Activated CD4-positive, CD25-positive, alpha-beta regulatory T cell treated with anti-CD3 and anti-CD28 coated beads, Interleukin-2, amount 50 U/mL, for 24 hours (primary cell): ENCODE results near the gene C6orf15.

ENCODE experiments used
- ATAC-seq, 2 donors: fragments of 150-1000 bp; cut with Tn5 transposase; one replicate each; pipeline ENCODE4 v1.10.0; 2021; ENCODE audit warnings: mild to moderate bottlenecking in 1 of 2, moderate library complexity in 1 of 2

The C6orf15 gene

DNA sequence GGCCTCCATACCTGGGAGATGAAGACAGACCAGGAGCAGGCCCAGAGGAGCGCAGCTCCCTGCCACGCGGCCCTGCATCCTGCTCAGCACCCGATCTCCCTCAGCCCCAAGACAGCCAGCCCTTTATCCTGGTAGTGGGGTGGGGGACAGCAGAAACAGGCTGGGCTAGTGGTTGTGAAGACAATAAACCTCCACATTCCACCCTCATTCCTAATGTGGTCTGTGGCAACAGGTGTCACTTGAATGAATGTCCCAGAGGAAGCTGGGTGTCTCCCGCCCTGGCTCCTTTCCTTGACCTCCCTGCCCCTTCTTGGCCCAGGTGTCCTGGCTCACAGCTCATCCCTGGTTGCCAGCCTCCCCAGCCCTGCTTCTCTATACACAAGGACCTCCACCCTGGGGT is at the start of gene C6orf15:
TSS of gene C6orf15 (minus strand) at position 98 of the 400 bp plus-strand sequence. CDS start at position 78, 20 bp downstream.
- ATAC-seq, result no peak

DNA sequence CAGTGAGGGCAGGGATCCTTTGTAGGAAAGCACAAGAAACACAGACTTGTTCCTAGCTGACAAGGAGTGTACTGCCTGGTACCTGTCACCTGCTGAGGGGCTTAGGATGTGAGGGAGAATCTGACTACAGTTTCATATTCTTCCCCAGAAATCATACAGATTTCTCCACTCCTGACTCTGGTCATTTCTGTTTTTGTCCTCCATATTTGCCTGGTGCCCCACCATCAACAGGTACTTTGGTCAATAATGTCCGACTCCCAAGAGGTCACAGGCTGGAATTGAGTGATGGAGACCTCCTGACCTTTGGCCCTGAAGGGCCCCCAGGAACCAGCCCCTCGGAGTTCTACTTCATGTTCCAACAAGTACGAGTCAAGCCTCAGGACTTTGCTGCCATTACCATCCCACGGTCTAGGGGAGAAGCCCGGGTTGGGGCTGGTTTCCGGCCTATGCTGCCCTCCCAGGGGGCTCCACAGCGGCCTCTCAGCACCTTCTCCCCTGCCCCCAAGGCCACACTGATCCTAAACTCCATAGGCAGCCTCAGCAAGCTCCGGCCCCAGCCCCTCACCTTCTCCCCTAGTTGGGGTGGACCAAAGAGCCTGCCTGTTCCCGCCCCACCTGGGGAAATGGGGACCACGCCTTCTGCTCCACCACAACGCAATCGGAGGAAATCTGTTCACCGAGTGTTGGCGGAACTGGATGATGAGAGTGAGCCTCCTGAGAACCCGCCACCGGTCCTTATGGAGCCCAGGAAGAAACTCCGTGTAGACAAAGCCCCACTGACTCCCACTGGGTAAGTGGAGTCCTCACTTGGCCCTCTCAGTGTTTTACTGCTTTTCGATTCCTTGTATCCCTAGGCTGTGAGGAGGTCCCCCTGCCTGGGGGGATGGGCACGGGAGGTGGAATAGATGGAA is 49.1 kb upstream of the C6orf15 start:
- ATAC-seq, result no peak

DNA sequence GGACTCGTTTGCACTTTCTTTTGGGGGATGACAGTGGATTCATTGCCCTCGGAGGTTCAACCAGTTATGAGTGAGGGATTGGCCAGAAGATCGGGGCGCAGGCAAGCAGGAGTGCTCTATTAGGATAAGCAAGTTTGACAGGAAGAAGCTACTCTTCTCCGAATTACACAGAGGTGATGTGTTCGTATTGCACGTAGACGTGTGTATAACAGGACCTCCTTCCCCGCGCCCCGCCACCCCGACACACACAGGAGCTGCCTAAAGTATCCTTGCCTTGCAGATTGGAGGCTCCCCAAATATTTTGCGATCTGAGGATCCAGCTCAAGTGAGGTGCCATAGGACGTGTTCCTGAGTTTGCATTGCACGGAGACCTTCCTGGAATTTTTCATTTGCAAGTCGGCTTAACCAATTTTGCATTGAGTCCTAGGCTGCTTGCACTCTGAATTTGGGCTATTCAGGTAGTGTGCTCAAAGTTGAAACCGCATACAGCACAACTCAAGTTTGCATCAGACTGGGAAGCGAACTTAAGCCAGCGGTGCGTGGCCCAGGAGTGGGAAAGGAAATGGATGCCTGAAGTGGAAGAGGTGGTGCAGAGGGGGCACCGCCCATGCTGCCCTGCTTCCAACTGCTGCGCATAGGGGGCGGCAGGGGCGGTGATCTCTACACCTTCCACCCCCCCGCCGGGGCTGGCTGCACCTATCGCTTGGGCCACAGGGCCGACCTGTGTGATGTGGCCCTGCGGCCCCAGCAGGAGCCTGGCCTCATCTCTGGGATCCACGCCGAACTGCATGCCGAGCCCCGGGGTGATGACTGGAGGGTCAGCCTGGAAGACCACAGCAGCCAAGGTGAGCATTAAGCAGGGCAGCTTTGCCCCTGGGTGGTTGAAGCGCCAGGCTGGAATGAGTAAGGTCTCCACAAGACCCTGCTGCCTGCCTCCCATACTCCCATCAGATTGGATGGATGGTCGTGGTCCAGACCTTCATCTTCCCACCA is 46.8 kb upstream of the C6orf15 start:
- no peak for ATAC-seq

DNA sequence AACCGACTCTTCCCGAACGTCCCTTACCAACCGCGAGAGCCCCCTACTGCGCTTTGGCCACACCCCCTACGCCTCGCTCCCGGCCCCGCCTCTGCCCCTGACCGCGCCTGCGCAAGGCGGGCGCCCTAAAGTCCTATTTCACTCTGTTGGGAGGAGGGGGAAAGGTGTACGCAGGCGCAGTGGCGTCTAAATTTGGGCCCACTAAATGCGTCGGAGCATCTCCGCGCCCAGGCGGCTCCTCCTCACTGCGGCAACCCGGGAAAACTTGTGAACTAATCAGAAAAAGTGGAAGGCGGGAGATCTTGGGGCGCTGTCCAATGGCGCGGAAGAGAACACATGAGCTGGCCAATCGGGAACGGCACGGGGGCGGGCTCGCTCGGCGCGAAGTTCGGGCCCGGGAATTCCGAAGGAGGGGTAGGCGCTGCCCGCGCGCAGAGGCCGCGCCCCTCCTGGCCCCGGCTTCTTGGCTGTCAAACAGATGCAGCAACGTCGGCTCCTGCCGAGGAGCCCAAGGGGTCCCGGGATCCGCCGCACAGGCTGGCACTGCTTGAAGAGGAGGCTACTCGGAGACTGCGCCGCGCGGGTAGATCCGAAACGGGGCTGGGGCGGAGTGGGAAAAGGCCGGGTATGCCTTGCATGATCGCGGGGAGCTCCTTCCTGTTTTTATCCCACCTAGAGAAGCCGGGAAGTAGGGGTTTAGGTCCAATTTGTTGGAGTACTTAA is 45.9 kb upstream of the C6orf15 start, which contains the start of gene TCF19:
TSS of gene TCF19 (plus strand) at position 450 of the 723 bp plus-strand sequence. CDS start 881 bp downstream, outside the sequence.
- peak; percentile 95 to 96 for ATAC-seq

DNA sequence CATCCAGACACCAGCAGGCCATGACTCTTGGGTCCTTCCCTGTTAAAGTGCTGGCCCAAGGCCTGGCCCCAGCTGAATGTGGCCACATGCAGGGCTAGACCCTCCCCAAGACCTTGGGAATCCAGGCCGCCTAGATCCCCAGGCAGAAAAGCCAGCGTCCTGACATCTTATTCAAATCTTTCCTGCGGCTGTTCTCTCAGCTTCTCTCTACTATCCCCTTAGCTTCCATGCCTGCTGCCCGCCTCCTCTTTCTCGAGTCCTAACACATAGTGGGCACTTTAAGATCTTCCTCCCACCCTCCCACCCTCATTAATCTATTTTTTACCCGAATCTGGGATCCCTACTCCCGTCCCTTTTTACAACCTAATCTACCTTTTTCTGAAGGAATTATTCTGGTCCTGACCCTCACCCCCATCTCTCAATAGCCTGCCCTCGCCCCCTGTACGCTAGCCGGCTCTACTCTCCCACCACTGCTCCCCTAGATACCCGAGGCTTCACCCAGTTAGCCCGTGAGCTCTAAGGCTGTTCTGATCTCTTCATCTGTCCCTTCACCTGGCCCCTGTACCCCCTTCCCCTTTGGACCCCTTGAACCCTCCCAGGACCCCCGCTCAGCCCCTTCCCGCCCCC is 45.3 kb upstream of the C6orf15 start, which contains the start of gene CCHCR1:
TSS of gene CCHCR1 (minus strand) at position 290 of the 627 bp plus-strand sequence. CDS start at position 88, 202 bp downstream.
- ATAC-seq, result peak; percentile 22 to 25

DNA sequence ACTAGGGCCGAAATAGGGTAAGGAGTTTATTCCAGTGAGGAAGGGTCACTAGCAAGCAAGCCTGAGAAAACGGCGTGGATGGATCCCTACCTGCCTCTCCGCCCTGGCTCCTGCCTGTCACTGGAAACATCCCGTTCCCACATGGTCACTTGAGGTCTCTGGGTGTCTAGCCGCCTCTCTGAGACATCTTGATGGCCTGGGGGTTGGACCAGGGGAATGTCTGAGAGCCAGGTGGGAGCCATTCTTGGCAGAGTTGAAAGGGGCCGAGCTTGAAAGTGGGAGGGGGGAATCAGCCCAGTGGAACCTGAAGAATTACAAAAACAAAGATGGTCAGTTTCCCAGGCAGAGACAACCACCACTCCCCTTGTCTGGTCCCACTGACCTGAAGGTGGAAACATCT is 44.3 kb upstream of the C6orf15 start:
- no peak for ATAC-seq

DNA sequence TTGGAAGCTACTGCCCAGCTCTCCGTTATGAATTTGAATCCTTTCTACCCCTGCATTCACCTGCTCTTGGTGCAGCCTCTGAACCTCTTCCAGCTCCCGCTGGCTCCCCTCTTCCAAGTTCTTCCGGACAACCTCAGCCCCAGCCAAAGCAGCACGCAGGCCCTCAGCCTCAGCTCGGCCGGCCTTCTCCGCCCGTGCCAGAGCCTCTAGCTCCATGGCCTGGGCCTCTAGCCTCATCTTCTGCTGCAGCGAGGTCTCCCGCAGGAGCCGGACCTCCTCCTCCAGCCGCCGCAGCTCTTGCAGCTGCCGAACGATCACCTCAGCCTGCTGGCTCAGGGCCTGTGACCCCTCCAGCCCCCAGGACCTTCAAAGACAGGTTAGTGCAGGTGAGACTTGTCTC is 42.1 kb upstream of the C6orf15 start:
- no peak for ATAC-seq

DNA sequence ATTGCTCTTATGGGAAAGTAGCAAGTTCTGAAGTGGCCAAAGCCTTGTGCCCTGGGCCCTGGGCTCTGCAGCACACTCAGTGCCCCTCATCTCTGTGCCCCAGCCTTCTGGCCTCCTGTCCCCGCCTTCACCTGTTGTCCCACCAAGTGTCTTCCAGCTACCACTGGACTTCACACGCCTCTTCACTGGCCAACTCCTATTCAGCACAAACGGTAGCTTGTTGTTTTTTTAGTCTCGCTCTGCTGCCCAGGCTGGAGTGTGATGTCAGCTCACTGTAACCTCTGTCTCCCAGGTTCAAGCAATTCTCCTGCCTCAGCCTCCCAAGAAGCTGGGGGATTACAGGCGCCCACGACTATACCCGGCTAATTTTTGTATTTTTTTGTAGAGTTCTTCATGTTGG is 40.4 kb upstream of the C6orf15 start:
- ATAC-seq, result no peak

DNA sequence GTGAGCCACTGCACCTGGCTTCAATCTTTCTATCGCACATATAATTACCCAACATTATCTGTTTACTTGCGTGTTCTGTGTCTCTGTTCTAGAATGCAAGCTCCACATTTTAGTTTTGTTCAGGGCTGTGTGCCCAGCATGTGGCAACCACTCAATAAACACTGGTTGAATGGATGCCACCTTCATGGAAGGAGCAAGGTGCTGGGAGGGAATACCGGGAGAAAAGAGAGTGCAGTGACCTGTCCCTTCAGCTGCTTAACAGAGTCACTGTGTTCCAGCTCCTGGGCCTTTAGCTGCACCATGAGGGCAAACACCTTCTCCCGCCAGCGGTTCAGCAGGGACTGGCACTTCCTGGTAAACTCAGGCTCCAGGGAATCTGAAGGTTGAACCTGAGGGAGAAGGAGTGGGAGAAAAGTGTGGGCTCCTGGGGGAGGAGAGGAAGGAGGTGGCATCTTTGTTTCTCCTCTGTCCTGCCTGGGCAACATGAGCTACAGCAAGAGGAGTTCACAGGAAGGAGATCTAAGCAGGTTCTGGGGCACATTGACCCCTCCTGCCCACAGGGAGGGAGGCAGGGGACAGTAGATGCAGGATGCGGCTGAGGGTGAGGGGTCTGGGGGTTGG is 37.6 kb upstream of the C6orf15 start:
- ATAC-seq, result no peak

DNA sequence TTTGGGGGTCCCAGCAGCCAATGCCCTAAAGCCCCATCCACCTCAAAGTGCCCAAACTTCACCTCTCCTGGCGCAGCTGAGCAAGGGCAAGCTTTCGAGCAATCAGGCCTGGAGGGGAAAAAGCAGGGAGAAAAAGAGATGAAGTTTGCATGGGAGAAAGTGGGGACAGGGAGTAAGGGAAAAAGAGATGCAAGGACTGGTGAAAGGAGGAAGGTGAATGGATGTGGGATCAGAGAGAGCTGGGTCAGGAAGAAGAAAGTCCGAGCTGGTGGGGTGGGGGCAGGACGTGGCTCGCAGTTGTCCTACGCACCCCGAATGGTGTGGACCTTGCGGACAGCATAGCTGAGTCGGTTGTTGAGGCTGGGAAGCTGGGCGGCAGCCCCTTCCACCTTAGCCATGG is 33.0 kb upstream of the C6orf15 start:
- no peak for ATAC-seq

DNA sequence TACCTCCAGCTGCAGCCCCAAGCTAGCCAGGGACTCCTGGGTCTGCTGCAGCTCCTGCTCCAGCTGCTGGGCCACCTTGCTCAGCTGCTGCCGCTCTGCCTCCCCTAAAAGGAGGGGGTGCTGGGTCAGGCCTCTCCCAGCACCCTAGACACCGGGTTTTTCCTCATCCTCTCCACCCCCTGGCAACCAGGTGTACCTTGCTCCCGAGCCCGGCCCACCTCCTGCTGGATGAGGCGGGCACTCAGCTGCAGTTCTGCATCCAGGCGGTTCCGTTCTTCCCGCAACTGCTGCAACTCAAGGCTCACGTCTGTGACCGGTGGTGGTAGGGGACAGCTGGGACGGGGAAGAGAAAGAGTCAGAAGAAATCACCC is 32.6 kb upstream of the C6orf15 start:
- no peak for ATAC-seq

DNA sequence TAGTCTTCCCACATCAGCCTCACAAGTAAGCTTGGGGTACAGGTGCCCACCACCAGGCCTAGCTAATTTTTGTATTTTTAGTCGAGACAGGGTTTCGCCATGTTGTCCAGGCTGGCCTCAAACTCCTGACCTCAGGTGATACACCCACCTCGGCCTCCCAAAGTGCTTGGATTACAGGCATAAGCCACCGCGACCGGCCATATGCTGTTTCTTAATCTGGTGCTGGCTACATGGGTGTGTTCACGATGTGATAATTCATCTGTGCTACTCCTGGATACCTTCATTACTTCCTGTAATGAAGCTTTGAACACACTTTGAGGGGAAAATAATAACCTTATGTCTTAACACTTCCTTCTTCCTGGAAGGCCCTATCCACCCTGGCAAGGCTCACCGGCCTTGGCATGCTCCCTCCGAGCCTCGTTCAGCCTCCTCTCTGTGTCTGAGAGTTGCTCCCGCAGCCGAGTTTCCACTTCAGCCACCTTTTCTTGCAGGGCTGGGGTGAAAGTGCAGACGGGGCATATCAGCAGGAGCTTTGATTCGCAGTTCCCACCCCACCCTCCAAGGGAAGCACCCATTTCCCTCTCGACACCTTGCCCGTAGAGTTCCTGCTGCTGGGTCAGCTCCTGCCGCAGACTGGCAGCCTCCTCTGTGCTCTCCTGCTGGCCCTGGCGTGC is 32.1 kb upstream of the C6orf15 start:
- no peak for ATAC-seq

DNA sequence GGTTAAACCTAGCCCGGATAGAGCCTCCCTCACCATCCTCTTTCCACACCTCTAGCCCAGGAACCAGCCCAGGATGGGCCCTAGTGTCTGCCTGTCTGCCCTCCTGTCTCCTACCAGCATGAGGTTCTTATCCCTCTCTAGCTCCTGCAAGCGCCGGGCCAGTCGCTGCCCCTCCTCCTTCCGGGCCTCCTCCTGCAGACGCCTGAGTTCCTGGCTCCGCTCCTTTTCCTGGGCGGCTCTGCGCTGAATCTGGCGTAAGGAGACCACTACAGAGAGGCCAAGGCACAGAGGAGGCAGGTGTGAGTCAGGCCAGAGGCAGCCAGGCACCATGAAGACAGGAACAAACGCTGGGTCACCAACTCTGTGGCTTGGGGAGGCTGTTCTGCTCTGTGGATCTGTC is 30.8 kb upstream of the C6orf15 start:
- ATAC-seq, result no peak

DNA sequence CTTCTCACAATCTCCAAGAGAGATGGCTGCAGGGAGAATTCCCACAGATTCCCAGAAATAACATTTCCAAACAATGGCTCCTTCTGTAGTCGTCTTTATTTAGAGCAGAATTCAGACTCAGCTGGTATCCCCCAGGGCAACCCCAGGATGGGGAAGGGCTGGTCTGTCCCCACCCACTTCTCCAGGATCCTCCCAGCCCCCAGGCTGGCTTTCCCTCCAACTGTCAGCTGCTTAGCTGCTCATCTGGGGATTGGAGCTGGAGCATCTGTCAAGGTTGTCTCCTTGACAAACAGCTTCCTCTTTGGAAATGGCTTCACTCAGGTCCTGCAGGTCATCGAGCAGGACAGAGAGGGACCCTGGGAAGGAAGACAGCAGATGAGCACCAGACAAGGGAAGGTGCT is 30.0 kb upstream of the C6orf15 start:
- ATAC-seq, result no peak

DNA sequence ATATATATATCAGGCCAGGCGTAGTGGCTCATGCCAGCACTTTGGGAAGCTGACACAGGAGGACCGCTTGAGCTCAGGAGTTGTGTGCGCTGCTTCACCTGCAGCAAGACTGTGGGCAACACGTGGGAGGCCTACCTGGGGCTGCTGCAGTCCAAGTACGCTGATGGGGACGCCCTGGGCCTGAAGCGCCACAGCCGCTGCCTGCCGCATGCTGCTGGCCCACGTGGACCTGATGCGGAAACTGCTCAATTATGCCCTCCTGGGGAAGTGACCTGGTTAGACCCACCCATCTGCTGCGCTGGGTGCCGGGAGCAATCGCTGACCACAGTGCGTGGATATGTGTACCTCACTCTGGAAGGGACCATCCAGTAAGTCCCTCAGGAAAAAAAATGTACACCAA is 28.3 kb upstream of the C6orf15 start:
- no peak for ATAC-seq

DNA sequence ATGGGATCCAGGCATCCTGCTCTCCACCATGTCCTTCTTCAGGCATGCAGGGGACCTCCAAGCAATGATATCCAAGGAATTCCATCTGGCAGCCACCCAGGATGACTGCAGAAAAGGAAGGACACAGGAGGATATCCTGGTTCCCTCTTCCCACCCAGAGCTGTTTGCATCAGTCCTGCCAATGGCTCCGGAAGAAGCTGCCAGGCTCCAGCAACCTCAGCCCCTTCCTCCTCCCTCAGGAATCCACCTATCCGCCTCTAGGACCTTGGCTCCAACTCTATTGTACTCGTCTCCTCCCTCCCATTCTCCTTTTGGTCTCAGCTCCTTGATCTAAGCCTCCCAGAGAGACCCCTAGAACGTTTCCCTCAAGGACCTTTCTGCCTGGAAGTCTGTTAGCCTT is 27.2 kb upstream of the C6orf15 start:
- no peak for ATAC-seq

DNA sequence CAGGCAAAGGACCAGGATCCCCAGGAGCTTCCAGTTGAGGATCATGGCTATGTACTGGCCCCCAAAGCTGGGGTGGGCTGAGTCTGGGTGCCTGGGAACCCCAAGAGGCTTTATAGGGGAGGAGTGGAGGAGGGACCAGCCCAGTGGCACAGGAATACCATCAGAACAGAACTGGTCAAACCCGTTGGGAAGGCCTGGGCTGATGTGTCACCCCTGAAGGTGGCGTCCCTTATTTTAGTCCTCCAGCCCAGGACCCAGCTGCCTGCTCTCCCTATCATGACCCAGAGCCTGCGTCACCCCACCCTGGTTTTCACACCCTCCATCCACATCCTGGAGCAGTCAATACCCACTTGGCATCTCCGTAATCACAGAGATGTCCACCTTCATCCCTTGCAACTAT is 26.6 kb upstream of the C6orf15 start, which contains the start of gene PSORS1C2:
TSS of gene PSORS1C2 (minus strand) at position 85 of the 400 bp plus-strand sequence. CDS start at position 45, 40 bp downstream.
- no peak for ATAC-seq

DNA sequence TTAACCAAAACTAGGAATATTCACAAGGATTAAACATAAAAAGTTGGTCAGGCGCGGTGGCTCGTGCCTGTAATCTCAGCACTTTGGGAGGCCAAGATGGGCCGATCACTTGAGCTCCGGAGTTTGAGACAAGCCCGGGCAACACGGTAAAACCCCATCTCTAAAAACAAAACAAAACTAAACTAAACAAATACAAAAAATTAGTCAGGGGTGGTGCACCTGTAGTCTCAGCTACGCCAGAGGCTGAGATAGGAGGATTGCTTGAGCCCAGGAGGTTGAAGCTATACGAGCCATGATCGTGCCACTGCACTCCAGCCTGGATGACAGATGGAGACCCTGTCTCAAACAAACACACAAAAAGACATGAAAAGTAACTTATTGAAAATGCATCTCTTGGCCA is 23.3 kb upstream of the C6orf15 start:
- ATAC-seq, result no peak

DNA sequence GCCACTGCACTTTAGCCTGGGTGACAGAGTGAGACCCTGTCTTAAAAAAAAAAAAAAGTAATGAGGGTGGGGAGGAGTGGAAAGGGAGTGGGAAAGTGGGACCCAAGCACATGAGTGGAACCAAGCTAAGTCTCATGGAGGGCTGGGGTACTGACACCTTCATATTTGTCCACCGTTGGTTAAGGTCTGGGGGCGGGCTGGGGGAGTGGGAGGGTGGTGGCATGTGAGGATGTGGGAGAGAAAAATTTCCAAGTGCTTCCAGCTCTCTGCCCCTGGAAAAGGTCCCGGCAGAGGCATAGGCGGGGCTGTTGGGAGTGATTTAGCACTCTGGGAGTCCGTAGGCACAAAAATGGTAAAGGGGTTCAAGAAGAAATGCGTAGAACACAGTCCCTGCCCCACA is 20.4 kb upstream of the C6orf15 start:
- ATAC-seq, result no peak

DNA sequence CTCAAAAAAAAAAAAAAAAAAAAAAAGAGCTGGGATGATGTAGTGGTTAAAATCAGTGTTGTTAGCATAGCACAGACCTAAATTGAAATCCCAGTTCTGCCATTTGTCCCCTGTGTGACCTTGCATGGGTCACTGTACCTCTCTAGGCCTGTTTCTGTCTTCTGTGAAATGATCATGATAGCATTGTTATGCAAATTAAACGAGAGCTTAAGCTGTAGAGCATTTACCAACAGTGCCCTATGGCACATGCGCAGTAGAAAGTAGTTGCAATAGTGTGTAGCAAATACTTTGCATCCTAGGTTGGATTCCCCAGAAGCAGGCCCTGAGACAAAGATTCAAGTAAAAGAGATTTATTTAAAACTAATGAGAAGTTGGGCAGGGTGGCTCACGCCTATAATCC is 19.2 kb upstream of the C6orf15 start:
- no peak for ATAC-seq

DNA sequence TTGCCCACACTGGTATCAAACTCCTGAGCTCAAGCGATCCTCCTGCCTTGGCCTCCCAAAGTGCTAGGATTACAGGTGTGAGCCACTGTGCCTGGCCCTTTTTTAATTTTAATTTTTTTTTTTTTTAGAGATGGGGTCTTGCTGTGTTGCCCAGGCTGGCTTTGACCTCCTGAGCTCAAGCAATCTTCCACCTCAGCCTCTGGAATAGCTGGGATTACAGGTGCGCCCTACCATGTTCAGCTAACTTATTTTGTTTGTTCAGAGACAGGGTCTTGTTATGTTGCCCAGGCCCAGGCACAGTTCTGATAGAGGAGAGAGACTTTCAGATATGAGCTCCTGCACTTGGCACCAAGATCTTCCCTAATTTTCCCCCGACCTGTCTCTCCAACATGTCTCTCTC is 18.4 kb upstream of the C6orf15 start:
- no peak for ATAC-seq
